ENCODE measurements around the gene PRRX1.

PRRX1 gene

GRCh38 chr1:170659399-170660035 is 4.4 kb upstream of the PRRX1 start:
- Histone ChIP-seq H3K79me2 (ENCODE audit: low read length) (no peaks in the 10 kb centered on the region), H3K4me1 (ENCODE audit: low read length) (peaks cover 24% of the 10 kb centered on the region), H3K27ac (ENCODE audit: low read length) (no peak overlapping the region), H4K20me1 (ENCODE audit: insufficient read depth, low read length) (no peaks in the 10 kb centered on the region), H3K4me2 (ENCODE audit: low read length) (no peak overlapping the region), H3K4me3 (ENCODE audit: low read length) (no peak overlapping the region), H3K27me3 (ENCODE audit: low read depth, low read length) (no peaks in the 10 kb centered on the region), H3K9me3 (ENCODE audit: insufficient read depth, low read length) (no peaks in the 10 kb centered on the region), H2AFZ (ENCODE audit: low read depth, low read length) (no peak overlapping the region), H3K9ac (ENCODE audit: low read length) (no peak overlapping the region), H3K36me3 (replicated peaks; ENCODE audit: low read depth, low read length) (no peaks in the 10 kb centered on the region)
- TF ChIP-seq EZH2phosphoT487 (IDR thresholded peaks at IDR 0.05; ENCODE audit: low read depth) (no peak), CTCF (IDR thresholded peaks at IDR 0.05; ENCODE audit: low read depth, low read length) (no peak)

GRCh38 chr1:170660281-170660713 is 3.6 kb upstream of the PRRX1 start:
- H3K79me2 ChIP-seq (ENCODE audit: low read length) = no peaks in the 10 kb centered on the region
- H3K4me2 ChIP-seq (ENCODE audit: low read length) = no peak overlapping the region
- no peaks in the 10 kb centered on the region for H3K36me3 ChIP-seq (replicated peaks; ENCODE audit: low read depth, low read length)
- no peak overlapping the region for H3K27ac ChIP-seq (ENCODE audit: low read length)
- no peaks in the 10 kb centered on the region for H3K9me3 ChIP-seq (ENCODE audit: insufficient read depth, low read length)
- no peaks in the 10 kb centered on the region for H4K20me1 ChIP-seq (ENCODE audit: insufficient read depth, low read length)
- no peaks in the 10 kb centered on the region for H3K27me3 ChIP-seq (ENCODE audit: low read depth, low read length)
- H2AFZ ChIP-seq (ENCODE audit: low read depth, low read length) = no peak overlapping the region
- TF ChIP-seq EZH2phosphoT487 (IDR thresholded peaks at IDR 0.05; ENCODE audit: low read depth) (no peak), CTCF (IDR thresholded peaks at IDR 0.05; ENCODE audit: low read depth, low read length) (no peak)
- peaks cover 24% of the 10 kb centered on the region for H3K4me1 ChIP-seq (ENCODE audit: low read length)
- no peak overlapping the region for H3K9ac ChIP-seq (ENCODE audit: low read length)
- no peak overlapping the region for H3K4me3 ChIP-seq (ENCODE audit: low read length)

GRCh38 chr1:170660871-170661645 is 2.9 kb upstream of the PRRX1 start:
- H3K4me1 ChIP-seq (ENCODE audit: low read length) = peaks cover 24% of the 10 kb centered on the region
- H3K4me2 ChIP-seq (ENCODE audit: low read length) = no peak overlapping the region
- no peak overlapping the region for H3K9ac ChIP-seq (ENCODE audit: low read length)
- no peak overlapping the region for H3K4me3 ChIP-seq (ENCODE audit: low read length)
- H3K27me3 ChIP-seq (ENCODE audit: low read depth, low read length) = no peaks in the 10 kb centered on the region
- H3K27ac ChIP-seq (ENCODE audit: low read length) = no peak overlapping the region
- no peaks in the 10 kb centered on the region for H3K9me3 ChIP-seq (ENCODE audit: insufficient read depth, low read length)
- TF ChIP-seq EZH2phosphoT487 (IDR thresholded peaks at IDR 0.05; ENCODE audit: low read depth) (no peak), CTCF (IDR thresholded peaks at IDR 0.05; ENCODE audit: low read depth, low read length) (no peak)
- H3K36me3 ChIP-seq (replicated peaks; ENCODE audit: low read depth, low read length) = no peaks in the 10 kb centered on the region
- H2AFZ ChIP-seq (ENCODE audit: low read depth, low read length) = no peak overlapping the region
- H3K79me2 ChIP-seq (ENCODE audit: low read length) = no peaks in the 10 kb centered on the region
- no peaks in the 10 kb centered on the region for H4K20me1 ChIP-seq (ENCODE audit: insufficient read depth, low read length)

- H3K27me3 ChIP-seq (ENCODE audit: low read depth, low read length) = no peaks in the 10 kb centered on the region
- TF ChIP-seq EZH2phosphoT487 (IDR thresholded peaks at IDR 0.05; ENCODE audit: low read depth) (no peak), CTCF (IDR thresholded peaks at IDR 0.05; ENCODE audit: low read depth, low read length) (no peak)
- H3K4me2 ChIP-seq (ENCODE audit: low read length) = peak overlapping the region; percentile 55; the same call in 1 of the 2 replicates
- H3K27ac ChIP-seq (ENCODE audit: low read length) = no peak overlapping the region
- H3K4me3 ChIP-seq (ENCODE audit: low read length) = no peak overlapping the region
- H3K4me1 ChIP-seq (ENCODE audit: low read length) = peaks cover 19% of the 10 kb centered on the region
- H2AFZ ChIP-seq (ENCODE audit: low read depth, low read length) = no peak overlapping the region
- H3K9ac ChIP-seq (ENCODE audit: low read length) = no peak overlapping the region
- H3K79me2 ChIP-seq (ENCODE audit: low read length) = no peaks in the 10 kb centered on the region
- no peaks in the 10 kb centered on the region for H3K36me3 ChIP-seq (replicated peaks; ENCODE audit: low read depth, low read length)
- H3K9me3 ChIP-seq (ENCODE audit: insufficient read depth, low read length) = no peaks in the 10 kb centered on the region
- no peaks in the 10 kb centered on the region for H4K20me1 ChIP-seq (ENCODE audit: insufficient read depth, low read length)
Measured at GRCh38 chr1:170661646-170662411, 2.1 kb upstream of the PRRX1 start.

Measured in OCI-LY3 (cell line).